ENCODE results near the gene CNTNAP2.

CNTNAP2 gene

GRCh38 chr7:146433501-146433900 is 316.9 kb downstream of the CNTNAP2 start:
- no peak for DNase-seq

GRCh38 chr7:146443102-146443501 is 326.5 kb downstream of the CNTNAP2 start:
- DNase-seq = no peak

- DNase-seq = no peak
Measured at GRCh38 chr7:146449625-146450024, 333.0 kb downstream of the CNTNAP2 start.

GRCh38 chr7:146455091-146455655 is 338.6 kb downstream of the CNTNAP2 start:
- no peak for DNase-seq

GRCh38 chr7:146479040-146479439 is 362.4 kb downstream of the CNTNAP2 start:
- no peak for DNase-seq

- DNase-seq = no peak
Measured at GRCh38 chr7:146486519-146486918, 369.9 kb downstream of the CNTNAP2 start.

GRCh38 chr7:146492017-146492416 is 375.4 kb downstream of the CNTNAP2 start:
- no peak for DNase-seq

- DNase-seq = no peak
Measured at GRCh38 chr7:146494952-146495596, 378.5 kb downstream of the CNTNAP2 start.

- no peak for DNase-seq
Measured at GRCh38 chr7:146496657-146497056, 380.1 kb downstream of the CNTNAP2 start.

GRCh38 chr7:146499970-146500369 is 383.4 kb downstream of the CNTNAP2 start:
- DNase-seq = no peak

- no peak for DNase-seq
Measured at GRCh38 chr7:146503844-146504243, 387.2 kb downstream of the CNTNAP2 start.

GRCh38 chr7:146510088-146510680 is 393.6 kb downstream of the CNTNAP2 start:
- no peak for DNase-seq

- DNase-seq = no peak
Measured at GRCh38 chr7:146514304-146514703, 397.7 kb downstream of the CNTNAP2 start.

GRCh38 chr7:146528581-146528980 is 412.0 kb downstream of the CNTNAP2 start:
- no peak for DNase-seq

- no peak for DNase-seq
Measured at GRCh38 chr7:146539836-146540235, 423.2 kb downstream of the CNTNAP2 start.

- no peak for DNase-seq
Measured at GRCh38 chr7:146542101-146542500, 425.5 kb downstream of the CNTNAP2 start.

GRCh38 chr7:146544748-146545147 is 428.1 kb downstream of the CNTNAP2 start:
- DNase-seq = no peak

- DNase-seq = no peak
Measured at GRCh38 chr7:146548816-146549215, 432.2 kb downstream of the CNTNAP2 start.

GRCh38 chr7:146554556-146554955 is 438.0 kb downstream of the CNTNAP2 start:
- no peak for DNase-seq

GRCh38 chr7:146557971-146558469 is 441.4 kb downstream of the CNTNAP2 start:
- DNase-seq = no peak

- DNase-seq = no peak
Measured at GRCh38 chr7:146565872-146566271, 449.3 kb downstream of the CNTNAP2 start.

- no peak for DNase-seq
Measured at GRCh38 chr7:146575903-146576302, 459.3 kb downstream of the CNTNAP2 start.

- no peak for DNase-seq
Measured at GRCh38 chr7:146591976-146592375, 475.4 kb downstream of the CNTNAP2 start.

GRCh38 chr7:146606628-146607027 is 490.0 kb downstream of the CNTNAP2 start:
- DNase-seq = no peak

All from activated CD4-positive, CD25-positive, alpha-beta regulatory T cell (primary cell).